ENCODE results near the gene HS3ST3A1.

HS3ST3A1 gene

DNA sequence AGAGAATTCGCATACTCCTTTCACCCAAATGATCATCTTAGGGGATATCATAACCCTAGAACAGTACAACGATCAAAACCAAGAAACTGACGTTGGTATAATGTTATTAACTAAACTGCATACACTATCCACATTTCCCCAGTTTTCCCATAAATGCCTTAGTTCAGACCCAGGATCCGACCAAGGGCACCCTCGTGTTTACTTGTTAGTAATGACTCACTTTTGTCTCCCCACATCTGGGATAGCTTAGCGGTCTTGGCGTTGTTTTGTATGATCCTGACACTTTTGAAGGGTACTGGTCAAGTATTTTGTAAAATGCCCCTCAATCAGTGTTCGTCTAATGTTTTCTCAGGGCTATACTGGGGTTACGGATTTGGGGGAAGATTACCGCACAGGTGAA is 8.0 kb downstream of the HS3ST3A1 start:
- H3K9me2 ChIP-seq (ENCODE audit: low read depth, low read length) = no peaks in the 10 kb centered on the region
- H3K9ac ChIP-seq (ENCODE audit: low read length) = no peak overlapping the region
- H3K4me1 ChIP-seq (ENCODE audit: insufficient read depth, low read length, severe bottlenecking) = peaks cover 8% of the 10 kb centered on the region
- H3K4me2 ChIP-seq (ENCODE audit: low read length) = no peak overlapping the region
- no peaks in the 10 kb centered on the region for H4K20me1 ChIP-seq (ENCODE audit: insufficient read depth, low read length)
- H2AFZ ChIP-seq (ENCODE audit: low read length) = no peak overlapping the region
- H3K27me3 ChIP-seq (ENCODE audit: insufficient read depth, low read length) = no peaks in the 10 kb centered on the region
- no peak overlapping the region for H3K4me3 ChIP-seq (ENCODE audit: low read depth, low read length, poor library complexity, severe bottlenecking)
- no peaks in the 10 kb centered on the region for H3F3A ChIP-seq (ENCODE audit: insufficient read depth, low read length)
- H3K27ac ChIP-seq (ENCODE audit: low read depth, low read length, poor library complexity, severe bottlenecking) = no peak overlapping the region
- H3K79me2 ChIP-seq (ENCODE audit: insufficient read depth, low read length) = no peaks in the 10 kb centered on the region
- H3K9me3 ChIP-seq (ENCODE audit: low read length) = no peaks in the 10 kb centered on the region
- H3K36me3 ChIP-seq (ENCODE audit: insufficient read depth, low read length) = no peaks in the 10 kb centered on the region
- TF ChIP-seq, protein P1, sequence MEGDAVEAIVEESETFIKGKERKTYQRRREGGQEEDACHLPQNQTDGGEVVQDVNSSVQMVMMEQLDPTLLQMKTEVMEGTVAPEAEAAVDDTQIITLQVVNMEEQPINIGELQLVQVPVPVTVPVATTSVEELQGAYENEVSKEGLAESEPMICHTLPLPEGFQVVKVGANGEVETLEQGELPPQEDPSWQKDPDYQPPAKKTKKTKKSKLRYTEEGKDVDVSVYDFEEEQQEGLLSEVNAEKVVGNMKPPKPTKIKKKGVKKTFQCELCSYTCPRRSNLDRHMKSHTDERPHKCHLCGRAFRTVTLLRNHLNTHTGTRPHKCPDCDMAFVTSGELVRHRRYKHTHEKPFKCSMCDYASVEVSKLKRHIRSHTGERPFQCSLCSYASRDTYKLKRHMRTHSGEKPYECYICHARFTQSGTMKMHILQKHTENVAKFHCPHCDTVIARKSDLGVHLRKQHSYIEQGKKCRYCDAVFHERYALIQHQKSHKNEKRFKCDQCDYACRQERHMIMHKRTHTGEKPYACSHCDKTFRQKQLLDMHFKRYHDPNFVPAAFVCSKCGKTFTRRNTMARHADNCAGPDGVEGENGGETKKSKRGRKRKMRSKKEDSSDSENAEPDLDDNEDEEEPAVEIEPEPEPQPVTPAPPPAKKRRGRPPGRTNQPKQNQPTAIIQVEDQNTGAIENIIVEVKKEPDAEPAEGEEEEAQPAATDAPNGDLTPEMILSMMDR (IDR thresholded peaks at IDR 0.05; ENCODE audit: low read length) = no peak
- no peak for TF ChIP-seq EZH2 (IDR thresholded peaks at IDR 0.05; ENCODE audit: borderline replicate concordance, low read length)

DNA sequence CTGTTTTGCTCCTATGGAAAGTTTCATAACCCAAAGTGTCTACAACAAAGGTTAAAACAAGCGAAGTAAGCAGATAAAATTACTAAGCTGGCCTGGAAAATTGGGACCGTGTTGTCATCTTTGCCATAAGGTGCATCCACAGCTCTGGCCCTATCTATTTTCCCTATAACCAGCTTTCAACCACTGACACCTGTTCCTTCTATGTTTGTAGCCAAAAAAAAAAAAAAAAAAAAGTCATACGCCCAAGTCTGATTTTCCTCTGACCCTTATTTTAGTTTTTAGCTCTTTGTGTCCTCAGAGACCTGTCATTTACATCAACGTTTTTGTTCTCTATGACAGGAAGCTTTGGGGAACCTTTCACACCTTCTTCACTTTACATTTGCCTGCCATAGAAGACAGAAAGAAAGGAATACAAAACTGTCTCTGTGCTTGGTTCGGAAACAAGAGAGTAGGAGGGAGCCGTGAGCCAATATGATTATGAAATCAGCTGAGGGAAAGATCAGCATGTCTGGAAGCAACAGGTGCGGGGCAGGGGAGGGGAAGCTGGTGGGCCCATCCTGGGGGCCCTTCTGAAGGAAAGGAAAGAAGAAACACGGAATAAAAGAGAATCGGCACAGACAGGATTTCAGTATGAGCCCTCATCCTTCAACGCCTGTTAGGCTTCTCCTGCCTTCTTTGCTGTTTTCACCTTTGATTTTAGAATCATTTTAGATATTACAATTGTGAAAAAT is 8.5 kb downstream of the HS3ST3A1 start:
- Histone ChIP-seq H4K20me1 (ENCODE audit: insufficient read depth, low read length) (no peaks in the 10 kb centered on the region), H2AFZ (ENCODE audit: low read length) (no peak overlapping the region), H3K79me2 (ENCODE audit: insufficient read depth, low read length) (no peaks in the 10 kb centered on the region), H3K9me3 (ENCODE audit: low read length) (no peaks in the 10 kb centered on the region), H3F3A (ENCODE audit: insufficient read depth, low read length) (no peaks in the 10 kb centered on the region), H3K4me3 (ENCODE audit: low read depth, low read length, poor library complexity, severe bottlenecking) (no peak overlapping the region), H3K36me3 (ENCODE audit: insufficient read depth, low read length) (no peaks in the 10 kb centered on the region), H3K9me2 (ENCODE audit: low read depth, low read length) (no peaks in the 10 kb centered on the region), H3K9ac (ENCODE audit: low read length) (no peak overlapping the region), H3K27me3 (ENCODE audit: insufficient read depth, low read length) (no peaks in the 10 kb centered on the region), H3K27ac (ENCODE audit: low read depth, low read length, poor library complexity, severe bottlenecking) (peak overlapping the region; percentile 51), H3K4me2 (ENCODE audit: low read length) (no peak overlapping the region), H3K4me1 (ENCODE audit: insufficient read depth, low read length, severe bottlenecking) (peaks cover 8% of the 10 kb centered on the region)
- TF ChIP-seq EZH2 (IDR thresholded peaks at IDR 0.05; ENCODE audit: borderline replicate concordance, low read length) = no peak
- TF ChIP-seq, protein P1 (IDR thresholded peaks at IDR 0.05; ENCODE audit: low read length) = no peak

DNA sequence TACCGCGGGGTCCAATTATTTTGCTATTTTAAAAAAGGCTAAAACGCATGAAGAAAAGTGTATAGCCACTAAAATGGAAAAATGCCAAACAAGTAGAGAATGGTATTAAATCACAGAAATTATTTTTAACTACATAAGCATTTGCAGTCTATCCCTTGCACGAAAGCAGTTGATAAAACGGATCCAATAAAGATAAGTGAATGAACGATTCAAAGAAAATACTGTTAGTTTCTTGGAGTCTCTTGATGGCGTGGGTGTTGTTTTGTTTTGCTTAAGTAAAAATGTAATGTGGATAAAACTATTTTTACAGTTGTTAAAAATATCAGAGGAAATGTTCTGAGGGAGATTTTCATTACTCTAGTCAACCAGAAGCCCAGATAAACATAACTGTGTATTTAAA is 9.3 kb downstream of the HS3ST3A1 start:
- Histone ChIP-seq H3K27me3 (ENCODE audit: insufficient read depth, low read length) (no peaks in the 10 kb centered on the region), H3K9me3 (ENCODE audit: low read length) (no peaks in the 10 kb centered on the region), H3K9ac (ENCODE audit: low read length) (no peak overlapping the region), H4K20me1 (ENCODE audit: insufficient read depth, low read length) (no peaks in the 10 kb centered on the region), H3K4me3 (ENCODE audit: low read depth, low read length, poor library complexity, severe bottlenecking) (no peak overlapping the region), H3F3A (ENCODE audit: insufficient read depth, low read length) (no peaks in the 10 kb centered on the region), H3K4me1 (ENCODE audit: insufficient read depth, low read length, severe bottlenecking) (peaks cover 8% of the 10 kb centered on the region), H3K36me3 (ENCODE audit: insufficient read depth, low read length) (no peaks in the 10 kb centered on the region), H3K9me2 (ENCODE audit: low read depth, low read length) (no peaks in the 10 kb centered on the region), H3K27ac (ENCODE audit: low read depth, low read length, poor library complexity, severe bottlenecking) (peak overlapping the region; percentile 51), H3K79me2 (ENCODE audit: insufficient read depth, low read length) (no peaks in the 10 kb centered on the region), H3K4me2 (ENCODE audit: low read length) (no peak overlapping the region), H2AFZ (ENCODE audit: low read length) (no peak overlapping the region)
- no peak for TF ChIP-seq EZH2 (IDR thresholded peaks at IDR 0.05; ENCODE audit: borderline replicate concordance, low read length)
- TF ChIP-seq, protein P1 (IDR thresholded peaks at IDR 0.05; ENCODE audit: low read length) = no peak
